ENCODE measurements around the gene SFRP4.

DNA sequence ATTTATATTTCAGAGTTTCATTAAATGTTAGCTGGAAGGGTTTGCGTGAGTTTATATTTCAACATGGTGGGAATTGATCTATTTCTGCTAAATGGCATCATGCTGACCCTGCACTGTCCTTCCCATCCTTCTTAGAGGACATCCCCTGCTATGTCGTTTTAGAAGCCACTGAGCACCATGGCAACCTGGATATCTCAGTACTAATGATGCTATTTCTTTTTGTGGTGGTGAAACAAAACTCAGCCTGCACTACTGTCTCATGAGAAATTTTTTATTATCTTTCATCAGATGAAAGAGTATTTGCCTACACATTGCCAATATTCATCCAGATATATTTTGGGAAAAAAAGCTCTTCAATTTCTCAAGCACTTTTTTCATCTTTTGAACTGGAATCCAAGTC, 15.9 kb upstream of the SFRP4 start:
- TF ChIP-seq EZH2 (IDR thresholded peaks at IDR 0.05; ENCODE audit: borderline replicate concordance, low read length) (no peak), CTCF (conservative IDR thresholded peaks at IDR 0.05 in 1 of 2, IDR thresholded peaks at IDR 0.05 in 1 of 2; ENCODE audit: extremely low read depth in 1 of 2, insufficient read depth in 1 of 2, low read depth in 1 of 2, low read length in 2 of 2) (no peak)
